Panc1 (cell line): Measurements from ENCODE around the gene TMC5.

Source experiments
- CTCF ChIP-seq: fragments of 450-650 bp; IDR thresholded peaks from 2 replicates; pipeline ENCODE4 v1.5.1; 2017; ENCODE audit warnings: mild to moderate bottlenecking
- POLR2AphosphoS5 ChIP-seq: IDR thresholded peaks from 2 replicates; pipeline ENCODE4 v1.6.1; 2012; ENCODE audit warnings: mild to moderate bottlenecking, low read depth, low read length, moderate library complexity
- SIN3A ChIP-seq: IDR thresholded peaks from 2 replicates; pipeline ENCODE4 v1.6.1; 2012; ENCODE audit warnings: low read depth, mild to moderate bottlenecking, low read length, moderate library complexity, borderline replicate concordance; ENCODE audit not compliant: insufficient read depth
- TCF7L2 ChIP-seq: IDR thresholded peaks from 2 replicates; pipeline ENCODE4 v1.6.1; 2011; ENCODE audit warnings: mild to moderate bottlenecking, low read depth, low read length, inconsistent platforms

GRCh38 chr16:19497176-19497575, 79.5 kb downstream of the TMC5 start:
- TF ChIP-seq CTCF, result no peak
- TF ChIP-seq SIN3A, result no peak
- no peak for TF ChIP-seq TCF7L2
- no peak for TF ChIP-seq POLR2AphosphoS5
